Kidney glomerular epithelial cell (primary cell): ENCODE data around the gene MLH3.
A peak's percentile ranks its signal among the peaks of the same experiment; 100 is the strongest.
"Not testable (repeated sequence)": the region's sequence is repeated elsewhere in the genome, so short reads cannot be mapped to it uniquely, and the experiment has no call there.

Experiments
- DNase-seq: peaks from one replicate; lab custom pipeline; 2025; lab: John Stamatoyannopoulos, UW

Gene MLH3

GRCh38 chr14:75050852-75051555 is at the start of gene MLH3:
Gene MLH3, minus strand, starts transcription at chr14:75051467. Its CDS starts 1,812 bp downstream, at chr14:75049655.
- peak; percentile 66 for DNase-seq

- DNase-seq: no peak
Observed at GRCh38 chr14:75098682-75099081, 47.4 kb upstream of the MLH3 start.

- no peak for DNase-seq
Observed at GRCh38 chr14:75098212-75098611, 46.9 kb upstream of the MLH3 start.

GRCh38 chr14:75096959-75097358 is 45.7 kb upstream of the MLH3 start:
- no peak for DNase-seq

GRCh38 chr14:75095690-75096089 is 44.4 kb upstream of the MLH3 start:
- DNase-seq: no peak

- DNase-seq: no peak
Observed at GRCh38 chr14:75094896-75095295, 43.6 kb upstream of the MLH3 start.

- no peak for DNase-seq
Observed at GRCh38 chr14:75092698-75093097, 41.4 kb upstream of the MLH3 start.

- DNase-seq: no peak
Observed at GRCh38 chr14:75091251-75091650, 40.0 kb upstream of the MLH3 start.

GRCh38 chr14:75090353-75090752 is 39.1 kb upstream of the MLH3 start:
- no peak for DNase-seq

- peak; percentile 50 for DNase-seq
Observed at GRCh38 chr14:75088566-75089373, 37.5 kb upstream of the MLH3 start.

GRCh38 chr14:75088153-75088552 is 36.9 kb upstream of the MLH3 start:
- no peak for DNase-seq

GRCh38 chr14:75084513-75084912 is 33.2 kb upstream of the MLH3 start:
- no peak for DNase-seq

- no peak for DNase-seq
Observed at GRCh38 chr14:75083271-75083670, 32.0 kb upstream of the MLH3 start.

- no peak for DNase-seq
Observed at GRCh38 chr14:75081660-75082229, 30.5 kb upstream of the MLH3 start.

- DNase-seq: no peak
Observed at GRCh38 chr14:75079521-75079920, 28.3 kb upstream of the MLH3 start.

GRCh38 chr14:75077794-75078193 is 26.5 kb upstream of the MLH3 start:
- no peak for DNase-seq

GRCh38 chr14:75070383-75070782 is 19.1 kb upstream of the MLH3 start:
- DNase-seq: no peak

- no peak for DNase-seq
Observed at GRCh38 chr14:75069811-75070145, 18.5 kb upstream of the MLH3 start.

- peak; percentile 88 for DNase-seq
Observed at GRCh38 chr14:75069121-75069810, 18.0 kb upstream of the MLH3 start, which contains the start of gene ZC2HC1C. Gene ZC2HC1C, plus strand, starts transcription at chr14:75069641. Its CDS starts 933 bp downstream, at chr14:75070574.

- peak; percentile 41 for DNase-seq
Observed at GRCh38 chr14:75068294-75069120, 17.2 kb upstream of the MLH3 start.

- DNase-seq: not testable (repeated sequence)
Observed at GRCh38 chr14:75067765-75068164, 16.5 kb upstream of the MLH3 start.

GRCh38 chr14:75067212-75067611 is 15.9 kb upstream of the MLH3 start:
- DNase-seq: no peak
